Liver (tissue), 9 donors: ENCODE results near the gene TXNDC12. TPM values are rescaled to one million over a fixed set of nuclear protein-coding genes. Genes with fewer than 3 reads are reported as not detected.

Source experiments
- DNase-seq: peaks from one replicate; pipeline ENCODE4 v3.0.0-alpha.2; 2017; ENCODE audit warnings: low spot score
- H3K27ac ChIP-seq, 2 donors: one replicate each; pipeline ENCODE4 v1.7.0; 2013; ENCODE audit warnings: inconsistent platforms in 2 of 2, low read length in 2 of 2, control low read depth in 1 of 2, low read depth in 1 of 2, mild to moderate bottlenecking in 1 of 2
- H3K27me3 ChIP-seq, 4 donors: one replicate each; pipeline versions ENCODE4 v1.6.1 to v1.7.0; 2013; ENCODE audit warnings: low read length in 3 of 4, inconsistent platforms in 1 of 4, mild to moderate bottlenecking in 1 of 4, moderate library complexity in 1 of 4; ENCODE audit not compliant: control insufficient read depth in 4 of 4, insufficient read depth in 4 of 4
- H3K36me3 ChIP-seq, 4 donors: one replicate each; pipeline versions ENCODE4 v1.6.1 to v1.7.0; 2013; ENCODE audit warnings: low read length in 3 of 4, mild to moderate bottlenecking in 3 of 4, low read depth in 1 of 4, moderate library complexity in 1 of 4; ENCODE audit not compliant: control insufficient read depth in 4 of 4, insufficient read depth in 3 of 4
- H3K4me1 ChIP-seq, 4 donors: one replicate each; pipeline versions ENCODE4 v1.6.1 to v1.7.0; 2013; ENCODE audit warnings: low read length in 3 of 4, mild to moderate bottlenecking in 3 of 4, moderate library complexity in 1 of 4; ENCODE audit not compliant: control insufficient read depth in 4 of 4, insufficient read depth in 4 of 4
- H3K4me3 ChIP-seq, 3 donors: one replicate each; pipeline versions ENCODE4 v1.6.1 to v1.7.0; 2013; ENCODE audit warnings: low read length in 3 of 3, control low read depth in 1 of 3, low read depth in 1 of 3, mild to moderate bottlenecking in 1 of 3
- H3K9ac ChIP-seq, 2 donors: one replicate each; pipeline ENCODE4 v1.7.0; 2013; ENCODE audit warnings: low read length in 2 of 2, mild to moderate bottlenecking in 2 of 2, moderate library complexity in 2 of 2, control low read depth in 1 of 2, low read depth in 1 of 2
- H3K9me3 ChIP-seq, 4 donors: one replicate each; pipeline versions ENCODE4 v1.6.1 to v1.7.0; 2013; ENCODE audit warnings: low read length in 3 of 4; ENCODE audit not compliant: control insufficient read depth in 4 of 4
- ATF3 ChIP-seq: IDR thresholded peaks from 2 replicates; pipeline ENCODE4 v1.6.1; 2016; ENCODE audit warnings: antibody characterized with exemption
- CTCF ChIP-seq: fragments of 150-350 bp; IDR thresholded peaks from 2 replicates; pipeline ENCODE4 v1.5.1; 2017; ENCODE audit warnings: improper control_type of control experiment, low read depth, low read length; ENCODE audit not compliant: missing input control
- EGR1 ChIP-seq, 2 donors: IDR thresholded peaks; 2 replicates each; pipeline ENCODE4 v1.6.1; 2016 to 2018; ENCODE audit warnings: antibody characterized with exemption in 2 of 2, low read depth in 2 of 2
- FOXA1 ChIP-seq: IDR thresholded peaks from 2 replicates; pipeline ENCODE4 v1.6.1; 2016; ENCODE audit warnings: antibody characterized with exemption
- FOXA2 ChIP-seq: IDR thresholded peaks from 2 replicates; pipeline ENCODE4 v1.6.1; 2016; ENCODE audit warnings: antibody characterized with exemption
- GABPA ChIP-seq, 2 donors: IDR thresholded peaks in 1 of 2; conservative IDR thresholded peaks in 1 of 2; 2 replicates each; pipeline ENCODE4 v1.6.1; 2016; ENCODE audit warnings: antibody characterized with exemption in 2 of 2, mild to moderate bottlenecking in 1 of 2, moderate library complexity in 1 of 2
- HNF4A ChIP-seq, 2 donors: conservative IDR thresholded peaks; 2 replicates each; pipeline ENCODE4 v1.6.1; 2016; ENCODE audit warnings: antibody characterized with exemption in 2 of 2, mild to moderate bottlenecking in 2 of 2
- HNF4G ChIP-seq: IDR thresholded peaks from 2 replicates; pipeline ENCODE4 v1.6.1; 2016; ENCODE audit warnings: antibody characterized with exemption
- JUND ChIP-seq, 2 donors: IDR thresholded peaks; 2 replicates each; pipeline ENCODE4 v1.6.1; 2016; ENCODE audit warnings: antibody characterized with exemption in 2 of 2
- MAX ChIP-seq: IDR thresholded peaks from 2 replicates; pipeline ENCODE4 v1.6.1; 2016; ENCODE audit warnings: antibody characterized with exemption
- NR2F2 ChIP-seq: IDR thresholded peaks from 2 replicates; pipeline ENCODE4 v1.6.1; 2016; ENCODE audit warnings: antibody characterized with exemption
- RAD21 ChIP-seq, 2 donors: IDR thresholded peaks; 2 replicates each; pipeline ENCODE4 v1.6.1; 2016; ENCODE audit warnings: antibody characterized with exemption in 2 of 2, mild to moderate bottlenecking in 2 of 2
- REST ChIP-seq: IDR thresholded peaks from 2 replicates; pipeline ENCODE4 v1.6.1; 2016; ENCODE audit warnings: antibody characterized with exemption, mild to moderate bottlenecking
- RXRA ChIP-seq, 2 donors: IDR thresholded peaks; 2 replicates each; pipeline ENCODE4 v1.6.1; 2017 to 2018; ENCODE audit warnings: antibody characterized with exemption in 2 of 2, mild to moderate bottlenecking in 1 of 2
- SP1 ChIP-seq: IDR thresholded peaks from 2 replicates; pipeline ENCODE4 v1.6.1; 2018; ENCODE audit warnings: antibody characterized with exemption, mild to moderate bottlenecking
- TAF1 ChIP-seq: conservative IDR thresholded peaks from 2 replicates; pipeline ENCODE4 v1.6.1; 2016; ENCODE audit warnings: antibody characterized with exemption, mild to moderate bottlenecking
- YY1 ChIP-seq: IDR thresholded peaks from 2 replicates; pipeline ENCODE4 v1.6.1; 2016; ENCODE audit warnings: antibody characterized with exemption, mild to moderate bottlenecking
- ZBTB33 ChIP-seq: IDR thresholded peaks from 2 replicates; pipeline ENCODE4 v1.6.1; 2016; ENCODE audit warnings: antibody characterized with exemption
- WGBS: extraction: QIAGEN DNeasy Blood & Tissue Kit; methylation state at CpG from one replicate; pipeline ENCODE4 v1.1.7; 2013; 5-methylcytosine and 5-hydroxymethylcytosine counted together
- polyA plus RNA-seq, 2 donors: library from polyadenylated mRNA; stranded (reverse) in 1 of 2; unstranded in 1 of 2; fragments of 200-250 nt in 1 of 2; fragments of >200 nt in 1 of 2; fragmentation: Nextera tagmentation in 1 of 2; extraction: Ambion mirVana in 1 of 2; gene quantifications; one replicate each; pipeline versions ENCODE4 v1.2.1 to v1.2.3, GENCODE V29; 2013 to 2015
- total RNA-seq, 2 donors: library from RNA; depleted of rRNA; stranded (reverse); fragments of >200 nt; gene quantifications; one replicate each; pipeline ENCODE4 v1.2.3, GENCODE V29; 2014
- donor health status: healthy.
- donor health status: healthy.
- donor health status: healthy.
- donor health status: healthy.
- donor health status: healthy.

TXNDC12 gene
- total and polyA plus RNA-seq, 4 donors = 17.5 to 35.8 (median 20.7) TPM

- DNase-seq = no peak
- no peaks in the 10 kb centered on the region for H3K27me3 ChIP-seq
- H3K36me3 ChIP-seq = peaks cover 0 to 5% (median 1%) of the 10 kb centered on the region in 4 donors
- TF ChIP-seq SP1 (no peak), NR2F2 (no peak), RAD21 (IDR thresholded peaks at IDR 0.05) (no peak), ZBTB33 (no peak), EGR1 (IDR thresholded peaks at IDR 0.05; ENCODE audit: low read depth in 2 of 2) (no peak), TAF1 (no peak), ATF3 (no peak), FOXA2 (no peak), HNF4A (conservative IDR thresholded peaks at IDR 0.05) (no peak), FOXA1 (no peak), JUND (IDR thresholded peaks at IDR 0.05) (no peak), HNF4G (no peak), YY1 (no peak), RXRA (IDR thresholded peaks at IDR 0.05) (no peak), MAX (no peak), REST (no peak), GABPA (IDR thresholded peaks at IDR 0.05 in 1 of 2, conservative IDR thresholded peaks at IDR 0.05 in 1 of 2) (no peak), CTCF (no peak)
- H3K4me3 ChIP-seq = peak overlapping the region; percentile 82 to 99 (median 97)
- no peak overlapping the region for H3K9ac ChIP-seq
- H3K27ac ChIP-seq = peak overlapping the region; percentile 90 to 92
- peaks cover 8 to 36% (median 28%) of the 10 kb centered on the region in 4 donors for H3K4me1 ChIP-seq
- 94% methylated on average over 2 of the region's 2 CpGs for WGBS
- no peaks in the 10 kb centered on the region for H3K9me3 ChIP-seq
These were observed 21.0 kb downstream of the TXNDC12 start for GRCh38 chr1:52034050-52034384.
